Measurements from ENCODE around the gene DYNLT2B. TPM values are rescaled to one million over a fixed set of nuclear protein-coding genes. Genes with fewer than 3 reads are reported as not detected.
A peak's percentile ranks its signal among the peaks of the same experiment; 100 is the strongest.

DYNLT2B gene
- polyA plus RNA-seq, 1 donor from 2014 or later = 276 TPM

DNA sequence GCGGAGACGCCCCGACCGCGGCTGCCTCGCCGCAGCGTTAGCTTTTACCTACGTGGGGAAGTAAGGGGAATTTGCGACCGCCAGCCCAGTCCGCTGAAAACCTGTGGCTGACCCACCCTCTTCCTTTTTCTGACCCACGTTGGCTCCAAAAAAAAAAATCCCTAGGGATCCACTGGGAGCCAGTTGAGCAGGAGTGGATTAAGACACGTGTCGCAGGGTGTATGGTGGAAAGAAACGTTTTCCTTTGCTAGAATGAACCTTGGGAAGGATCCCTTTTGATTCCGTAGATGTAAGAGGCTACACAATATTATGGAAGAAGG, 29.9 kb downstream of the DYNLT2B start:
- Histone ChIP-seq H3K9ac (ENCODE audit: low read length) (peak overlapping the region; percentile 85), H3K27me3 (ENCODE audit: insufficient read depth, low read depth, low read length) (no peaks in the 10 kb centered on the region), H3K79me2 (replicated peaks; ENCODE audit: insufficient read depth, low read length) (peaks cover 24% of the 10 kb centered on the region), H3K4me2 (ENCODE audit: low read length) (peak overlapping the region; percentile 84), H3K9me3 (ENCODE audit: low read length) (no peaks in the 10 kb centered on the region), H2AFZ (ENCODE audit: low read depth, low read length) (peak overlapping the region; percentile 34), H3K36me3 (ENCODE audit: insufficient read depth, low read length) (no peaks in the 10 kb centered on the region), H3K4me3 (ENCODE audit: low read length) (peak overlapping the region; percentile 82), H4K20me1 (ENCODE audit: insufficient read depth) (no peaks in the 10 kb centered on the region), H3K9me2 (ENCODE audit: insufficient read depth, low read length) (no peaks in the 10 kb centered on the region), H3K27ac (ENCODE audit: low read length) (peak overlapping the region; percentile 80), H3F3A (ENCODE audit: insufficient read depth, low read length, poor library complexity, severe bottlenecking) (no peaks in the 10 kb centered on the region)
- TF ChIP-seq MXI1 (conservative IDR thresholded peaks at IDR 0.05; ENCODE audit: poor library complexity, severe bottlenecking) = peak; percentile 70
- TF ChIP-seq EP300 (conservative IDR thresholded peaks at IDR 0.05; ENCODE audit: poor library complexity, severe bottlenecking) = no peak
- peak; percentile 4 for TF ChIP-seq RAD21 (conservative IDR thresholded peaks at IDR 0.05)

DNA sequence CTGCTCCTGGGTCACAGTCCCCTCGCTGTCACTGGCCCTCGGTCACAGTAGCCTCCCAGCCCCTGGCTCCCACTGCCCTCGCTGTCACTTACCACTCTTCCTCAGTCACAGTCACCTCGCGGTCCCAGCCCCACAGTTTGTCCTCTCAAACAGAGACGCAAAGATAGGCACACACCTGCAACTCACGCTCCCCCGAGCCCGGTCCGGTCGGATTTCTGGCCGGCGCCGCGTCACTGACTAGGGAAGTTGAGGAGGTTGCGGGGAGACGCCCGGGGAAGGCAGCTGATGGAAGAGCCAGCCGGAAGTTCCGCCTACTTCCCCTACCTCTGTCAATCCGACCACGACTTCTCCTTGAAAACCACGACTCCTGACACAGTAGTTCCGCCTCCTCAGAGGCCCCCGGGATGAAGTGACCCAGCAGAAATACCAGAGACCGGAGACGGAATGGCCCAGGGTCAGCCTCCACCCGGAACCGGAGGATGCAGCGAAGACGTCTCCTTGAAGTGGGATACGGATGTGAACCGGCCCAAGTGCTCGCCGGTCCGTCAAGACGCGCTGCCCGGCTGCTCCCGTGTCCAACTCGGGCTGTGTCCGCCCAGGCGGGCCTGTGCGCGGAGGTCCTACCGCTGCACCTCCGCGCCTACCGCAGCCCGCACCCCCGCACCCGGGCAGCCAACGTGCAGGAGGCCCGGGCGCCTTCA, 30.4 kb downstream of the DYNLT2B start, which contains the start of gene PCYT1A:
TSS of gene PCYT1A (minus strand) at position 287 of the 701 bp plus-strand sequence. CDS start 17,195 bp downstream, outside the sequence.
- no peaks in the 10 kb centered on the region for H3K9me3 ChIP-seq (ENCODE audit: low read length)
- peaks cover 24% of the 10 kb centered on the region for H3K79me2 ChIP-seq (replicated peaks; ENCODE audit: insufficient read depth, low read length)
- TF ChIP-seq POLR2AphosphoS5 (IDR thresholded peaks at IDR 0.05) (peak; percentile 67), SMC3 (conservative IDR thresholded peaks at IDR 0.05; ENCODE audit: poor library complexity) (peak; percentile 47), TAF1 (IDR thresholded peaks at IDR 0.05; ENCODE audit: low read depth) (peak; percentile 55), EZH2 (IDR thresholded peaks at IDR 0.05; ENCODE audit: borderline replicate concordance, insufficient read depth, low read length, poor library complexity, severe bottlenecking) (no peak), EP300 (conservative IDR thresholded peaks at IDR 0.05; ENCODE audit: poor library complexity, severe bottlenecking) (peak; percentile 71), RAD21 (conservative IDR thresholded peaks at IDR 0.05) (peak; percentile 30), MXI1 (conservative IDR thresholded peaks at IDR 0.05; ENCODE audit: poor library complexity, severe bottlenecking) (peak; percentile 83)
- TF ChIP-seq, protein P1, sequence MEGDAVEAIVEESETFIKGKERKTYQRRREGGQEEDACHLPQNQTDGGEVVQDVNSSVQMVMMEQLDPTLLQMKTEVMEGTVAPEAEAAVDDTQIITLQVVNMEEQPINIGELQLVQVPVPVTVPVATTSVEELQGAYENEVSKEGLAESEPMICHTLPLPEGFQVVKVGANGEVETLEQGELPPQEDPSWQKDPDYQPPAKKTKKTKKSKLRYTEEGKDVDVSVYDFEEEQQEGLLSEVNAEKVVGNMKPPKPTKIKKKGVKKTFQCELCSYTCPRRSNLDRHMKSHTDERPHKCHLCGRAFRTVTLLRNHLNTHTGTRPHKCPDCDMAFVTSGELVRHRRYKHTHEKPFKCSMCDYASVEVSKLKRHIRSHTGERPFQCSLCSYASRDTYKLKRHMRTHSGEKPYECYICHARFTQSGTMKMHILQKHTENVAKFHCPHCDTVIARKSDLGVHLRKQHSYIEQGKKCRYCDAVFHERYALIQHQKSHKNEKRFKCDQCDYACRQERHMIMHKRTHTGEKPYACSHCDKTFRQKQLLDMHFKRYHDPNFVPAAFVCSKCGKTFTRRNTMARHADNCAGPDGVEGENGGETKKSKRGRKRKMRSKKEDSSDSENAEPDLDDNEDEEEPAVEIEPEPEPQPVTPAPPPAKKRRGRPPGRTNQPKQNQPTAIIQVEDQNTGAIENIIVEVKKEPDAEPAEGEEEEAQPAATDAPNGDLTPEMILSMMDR (IDR thresholded peaks at IDR 0.05; ENCODE audit: poor library complexity, severe bottlenecking) = no peak
- TF ChIP-seq, protein P2, sequence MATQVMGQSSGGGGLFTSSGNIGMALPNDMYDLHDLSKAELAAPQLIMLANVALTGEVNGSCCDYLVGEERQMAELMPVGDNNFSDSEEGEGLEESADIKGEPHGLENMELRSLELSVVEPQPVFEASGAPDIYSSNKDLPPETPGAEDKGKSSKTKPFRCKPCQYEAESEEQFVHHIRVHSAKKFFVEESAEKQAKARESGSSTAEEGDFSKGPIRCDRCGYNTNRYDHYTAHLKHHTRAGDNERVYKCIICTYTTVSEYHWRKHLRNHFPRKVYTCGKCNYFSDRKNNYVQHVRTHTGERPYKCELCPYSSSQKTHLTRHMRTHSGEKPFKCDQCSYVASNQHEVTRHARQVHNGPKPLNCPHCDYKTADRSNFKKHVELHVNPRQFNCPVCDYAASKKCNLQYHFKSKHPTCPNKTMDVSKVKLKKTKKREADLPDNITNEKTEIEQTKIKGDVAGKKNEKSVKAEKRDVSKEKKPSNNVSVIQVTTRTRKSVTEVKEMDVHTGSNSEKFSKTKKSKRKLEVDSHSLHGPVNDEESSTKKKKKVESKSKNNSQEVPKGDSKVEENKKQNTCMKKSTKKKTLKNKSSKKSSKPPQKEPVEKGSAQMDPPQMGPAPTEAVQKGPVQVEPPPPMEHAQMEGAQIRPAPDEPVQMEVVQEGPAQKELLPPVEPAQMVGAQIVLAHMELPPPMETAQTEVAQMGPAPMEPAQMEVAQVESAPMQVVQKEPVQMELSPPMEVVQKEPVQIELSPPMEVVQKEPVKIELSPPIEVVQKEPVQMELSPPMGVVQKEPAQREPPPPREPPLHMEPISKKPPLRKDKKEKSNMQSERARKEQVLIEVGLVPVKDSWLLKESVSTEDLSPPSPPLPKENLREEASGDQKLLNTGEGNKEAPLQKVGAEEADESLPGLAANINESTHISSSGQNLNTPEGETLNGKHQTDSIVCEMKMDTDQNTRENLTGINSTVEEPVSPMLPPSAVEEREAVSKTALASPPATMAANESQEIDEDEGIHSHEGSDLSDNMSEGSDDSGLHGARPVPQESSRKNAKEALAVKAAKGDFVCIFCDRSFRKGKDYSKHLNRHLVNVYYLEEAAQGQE (IDR thresholded peaks at IDR 0.05; ENCODE audit: borderline replicate concordance) = no peak

More for the DNA sequence above, 30.4 kb downstream of the DYNLT2B start, which contains the start of gene PCYT1A:
- Histone ChIP-seq H3K9ac (ENCODE audit: low read length) (peak within 1 kb of the TSS; percentile 85), H4K20me1 (ENCODE audit: insufficient read depth) (no peaks in the 10 kb centered on the region), H3K27ac (ENCODE audit: low read length) (peak within 1 kb of the TSS; percentile 80), H3K9me2 (ENCODE audit: insufficient read depth, low read length) (no peaks in the 10 kb centered on the region), H3F3A (ENCODE audit: insufficient read depth, low read length, poor library complexity, severe bottlenecking) (no peaks in the 10 kb centered on the region), H3K4me3 (ENCODE audit: low read length) (peak within 1 kb of the TSS; percentile 82), H3K4me2 (ENCODE audit: low read length) (peak within 1 kb of the TSS; percentile 84), H3K36me3 (ENCODE audit: insufficient read depth, low read length) (no peaks in the 10 kb centered on the region), H2AFZ (ENCODE audit: low read depth, low read length) (peak within 1 kb of the TSS; percentile 34), H3K27me3 (ENCODE audit: insufficient read depth, low read depth, low read length) (no peaks in the 10 kb centered on the region)
